Neural cell (in vitro differentiated cells): ENCODE measurements around the gene TBC1D9B.

Source experiments
- CTCF ChIP-seq: fragments of 450-650 bp; IDR thresholded peaks from 2 replicates; pipeline ENCODE4 v1.5.1; 2014; ENCODE audit warnings: antibody characterized with exemption, mild to moderate bottlenecking, moderate library complexity; ENCODE audit not compliant: poor library complexity, severe bottlenecking
- POLR2AphosphoS5 ChIP-seq: IDR thresholded peaks from 2 replicates; pipeline ENCODE4 v1.6.1; 2012
- TF ChIP-seq, protein P1 (sequence below): IDR thresholded peaks from 2 replicates; pipeline ENCODE4 v1.6.1; 2012; ENCODE audit warnings: borderline replicate concordance

DNA sequence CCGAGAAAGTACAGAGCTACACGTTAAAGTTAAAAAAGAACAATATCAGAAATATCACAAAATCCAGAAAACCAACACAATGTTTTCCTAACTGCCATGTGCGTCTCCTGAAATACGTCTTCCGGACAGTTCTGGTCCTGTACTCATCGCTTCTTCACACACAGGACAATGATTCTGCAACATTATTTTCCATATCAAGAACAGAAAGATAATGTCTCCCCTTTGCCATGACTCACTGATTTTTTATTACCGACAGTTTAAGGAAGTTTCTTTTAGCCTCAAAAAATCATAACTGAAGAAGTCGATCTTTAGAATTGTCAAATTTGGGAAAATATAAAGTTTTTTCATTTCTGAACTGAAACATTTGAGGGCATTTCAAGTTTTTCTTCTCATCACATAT lies 2.5 kb downstream of the TBC1D9B start:
- TF ChIP-seq, protein P1, sequence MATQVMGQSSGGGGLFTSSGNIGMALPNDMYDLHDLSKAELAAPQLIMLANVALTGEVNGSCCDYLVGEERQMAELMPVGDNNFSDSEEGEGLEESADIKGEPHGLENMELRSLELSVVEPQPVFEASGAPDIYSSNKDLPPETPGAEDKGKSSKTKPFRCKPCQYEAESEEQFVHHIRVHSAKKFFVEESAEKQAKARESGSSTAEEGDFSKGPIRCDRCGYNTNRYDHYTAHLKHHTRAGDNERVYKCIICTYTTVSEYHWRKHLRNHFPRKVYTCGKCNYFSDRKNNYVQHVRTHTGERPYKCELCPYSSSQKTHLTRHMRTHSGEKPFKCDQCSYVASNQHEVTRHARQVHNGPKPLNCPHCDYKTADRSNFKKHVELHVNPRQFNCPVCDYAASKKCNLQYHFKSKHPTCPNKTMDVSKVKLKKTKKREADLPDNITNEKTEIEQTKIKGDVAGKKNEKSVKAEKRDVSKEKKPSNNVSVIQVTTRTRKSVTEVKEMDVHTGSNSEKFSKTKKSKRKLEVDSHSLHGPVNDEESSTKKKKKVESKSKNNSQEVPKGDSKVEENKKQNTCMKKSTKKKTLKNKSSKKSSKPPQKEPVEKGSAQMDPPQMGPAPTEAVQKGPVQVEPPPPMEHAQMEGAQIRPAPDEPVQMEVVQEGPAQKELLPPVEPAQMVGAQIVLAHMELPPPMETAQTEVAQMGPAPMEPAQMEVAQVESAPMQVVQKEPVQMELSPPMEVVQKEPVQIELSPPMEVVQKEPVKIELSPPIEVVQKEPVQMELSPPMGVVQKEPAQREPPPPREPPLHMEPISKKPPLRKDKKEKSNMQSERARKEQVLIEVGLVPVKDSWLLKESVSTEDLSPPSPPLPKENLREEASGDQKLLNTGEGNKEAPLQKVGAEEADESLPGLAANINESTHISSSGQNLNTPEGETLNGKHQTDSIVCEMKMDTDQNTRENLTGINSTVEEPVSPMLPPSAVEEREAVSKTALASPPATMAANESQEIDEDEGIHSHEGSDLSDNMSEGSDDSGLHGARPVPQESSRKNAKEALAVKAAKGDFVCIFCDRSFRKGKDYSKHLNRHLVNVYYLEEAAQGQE: no peak
- TF ChIP-seq CTCF (no peak), POLR2AphosphoS5 (no peak)
